HepG2 (cell line): ENCODE measurements around the gene CYSRT1. TPM values are rescaled to one million over a fixed set of nuclear protein-coding genes. Genes with fewer than 3 reads are reported as not detected.

Source experiments
- GMEB1 ChIP-seq: sonication (generic); formaldehyde crosslinking; IDR thresholded peaks from 2 replicates; pipeline ENCODE4 v1.5.1; 2020; ENCODE audit warnings: missing genetic modification reagents, mild to moderate bottlenecking, borderline replicate concordance
- HNRNPL ChIP-seq: fragments of 200-400 bp; formaldehyde crosslinking; IDR thresholded peaks from 2 replicates; pipeline ENCODE4 v1.6.1; 2017; ENCODE audit warnings: mild to moderate bottlenecking, low read depth, low read length
- HOXA3 ChIP-seq: sonication (generic); formaldehyde crosslinking; IDR thresholded peaks from 2 replicates; pipeline ENCODE4 v1.5.0; 2020; ENCODE audit warnings: missing genetic modification reagents
- MED8 ChIP-seq: sonication (generic); formaldehyde crosslinking; IDR thresholded peaks from 2 replicates; pipeline ENCODE4 v1.8.1; 2023; ENCODE audit warnings: mild to moderate bottlenecking, missing genetic modification reagents; ENCODE audit not compliant: insufficient replicate concordance
- MLX ChIP-seq: IDR thresholded peaks from 2 replicates; pipeline ENCODE4 v1.6.1; 2016
- NBN ChIP-seq: fragments of 450-650 bp; conservative IDR thresholded peaks from 2 replicates; pipeline ENCODE4 v1.6.1; 2017
- POGZ ChIP-seq: sonication (generic); formaldehyde crosslinking; IDR thresholded peaks from 2 replicates; pipeline ENCODE4 v1.4.0; 2020; ENCODE audit warnings: mild to moderate bottlenecking, missing genetic modification reagents
- RBM22 ChIP-seq: fragments of 200-400 bp; formaldehyde crosslinking; optimal IDR thresholded peaks from 2 replicates; pipeline ENCODE3; 2017; ENCODE audit warnings: mild to moderate bottlenecking, low read length, moderate library complexity
- REPIN1 ChIP-seq: sonication (generic); formaldehyde crosslinking; IDR thresholded peaks from 2 replicates; pipeline ENCODE4 v1.8.0; 2022; ENCODE audit warnings: missing genetic modification reagents, low read depth, mild to moderate bottlenecking, borderline replicate concordance
- SKI ChIP-seq: fragments of 450-650 bp; IDR thresholded peaks from one replicate; pipeline ENCODE4 v1.6.1; 2018; ENCODE audit warnings: mild to moderate bottlenecking; ENCODE audit not compliant: partially characterized antibody
- ZNF142 ChIP-seq: sonication (generic); formaldehyde crosslinking; IDR thresholded peaks from 2 replicates; pipeline ENCODE4 v1.4.0; 2020; ENCODE audit warnings: missing genetic modification reagents
- ZNF263 ChIP-seq: sonication (generic); formaldehyde crosslinking; IDR thresholded peaks from 2 replicates; pipeline ENCODE4 v1.4.0; 2020; ENCODE audit warnings: missing genetic modification reagents
- ZNF281 ChIP-seq: sonication (generic); formaldehyde crosslinking; IDR thresholded peaks from 2 replicates; pipeline ENCODE4 v1.4.0; 2020; ENCODE audit warnings: missing genetic modification reagents, borderline replicate concordance
- ZNF350 ChIP-seq: sonication (generic); formaldehyde crosslinking; IDR thresholded peaks from 2 replicates; pipeline ENCODE4 v1.4.0; 2020; ENCODE audit warnings: mild to moderate bottlenecking, low read depth, missing genetic modification reagents, borderline replicate concordance
- ZNF446 ChIP-seq: sonication (generic); formaldehyde crosslinking; IDR thresholded peaks from 2 replicates; pipeline ENCODE4 v1.5.0; 2020; ENCODE audit warnings: mild to moderate bottlenecking, missing genetic modification reagents
- ZNF563 ChIP-seq: sonication (generic); formaldehyde crosslinking; IDR thresholded peaks from 2 replicates; pipeline ENCODE4 v1.8.0; 2022; ENCODE audit warnings: mild to moderate bottlenecking, moderate library complexity, missing genetic modification reagents
- ZNF672 ChIP-seq: sonication (generic); formaldehyde crosslinking; IDR thresholded peaks from 2 replicates; pipeline ENCODE4 v1.8.1; 2022; ENCODE audit warnings: missing genetic modification reagents
- ZNF782 ChIP-seq: sonication (generic); formaldehyde crosslinking; IDR thresholded peaks from 2 replicates; pipeline ENCODE4 v1.4.0; 2020; ENCODE audit warnings: missing genetic modification reagents, mild to moderate bottlenecking, borderline replicate concordance
- polyA plus RNA-seq, 8 experiments: library from polyadenylated mRNA; depleted of rRNA in 3 of 8; stranded (reverse) in 7 of 8; unstranded in 1 of 8; fragments of >200 nt; fragmentation: Illumina TruSeq in 4 of 8; extraction: Trizol in 4 of 8; gene quantifications; 2 replicates each; pipeline versions ENCODE4 v1.2.1 to v1.2.3, GENCODE V29; 2011 to 2016; ENCODE audit warnings: low read depth in 4 of 8, missing spikeins in 1 of 8, mixed read lengths in 1 of 8; ENCODE audit not compliant: insufficient read depth in 1 of 8
- total RNA-seq, 5 experiments: library from RNA; depleted of rRNA; stranded (reverse); fragments of >200 nt; fragmentation: Illumina TruSeq; extraction: Trizol; gene quantifications; 2 replicates each; pipeline ENCODE4 v1.2.3, GENCODE V29; 2016; ENCODE audit warnings: low read depth in 1 of 5

The CYSRT1 gene
- total and polyA plus RNA-seq, 2 of the 13 experiments (the other 11 are each of a cell fraction or from before 2014, with no cell fraction given) = 1.5 to 2.1 TPM

- TF ChIP-seq ZNF672 (CRISPR knock-in tag) (no peak), MED8 (no peak), NBN (no peak), MLX (no peak), SKI (no peak), ZNF263 (CRISPR knock-in tag) (no peak), ZNF446 (CRISPR knock-in tag) (0 out of 2 replicates have a peak, but pooled peaks have one; percentile 44), ZNF782 (CRISPR knock-in tag) (no peak), ZNF281 (CRISPR knock-in tag) (no peak), POGZ (CRISPR knock-in tag) (no peak), HNRNPL (peak; percentile 79; the same call in 1 of the 2 replicates), RBM22 (peak; percentile 39), ZNF350 (CRISPR knock-in tag) (0 out of 2 replicates have a peak, but pooled peaks have one; percentile 40), ZNF563 (CRISPR knock-in tag) (no peak), GMEB1 (CRISPR knock-in tag) (no peak), HOXA3 (CRISPR knock-in tag) (no peak), REPIN1 (no peak), ZNF142 (CRISPR knock-in tag) (no peak)
Measured at GRCh38 chr9:137189297-137190295, 35.4 kb upstream of the CYSRT1 start (continued).
